ENCODE results near the gene TNF.

TNF gene

DNA sequence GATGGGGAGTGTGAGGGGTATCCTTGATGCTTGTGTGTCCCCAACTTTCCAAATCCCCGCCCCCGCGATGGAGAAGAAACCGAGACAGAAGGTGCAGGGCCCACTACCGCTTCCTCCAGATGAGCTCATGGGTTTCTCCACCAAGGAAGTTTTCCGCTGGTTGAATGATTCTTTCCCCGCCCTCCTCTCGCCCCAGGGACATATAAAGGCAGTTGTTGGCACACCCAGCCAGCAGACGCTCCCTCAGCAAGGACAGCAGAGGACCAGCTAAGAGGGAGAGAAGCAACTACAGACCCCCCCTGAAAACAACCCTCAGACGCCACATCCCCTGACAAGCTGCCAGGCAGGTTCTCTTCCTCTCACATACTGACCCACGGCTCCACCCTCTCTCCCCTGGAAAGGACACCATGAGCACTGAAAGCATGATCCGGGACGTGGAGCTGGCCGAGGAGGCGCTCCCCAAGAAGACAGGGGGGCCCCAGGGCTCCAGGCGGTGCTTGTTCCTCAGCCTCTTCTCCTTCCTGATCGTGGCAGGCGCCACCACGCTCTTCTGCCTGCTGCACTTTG lies at the start of gene TNF:
Gene TNF, plus strand, starts transcription at position 231 of the 567 bp plus-strand sequence. Its CDS starts 177 bp downstream, at position 408.
- DNase-seq (ENCODE audit: low read depth) = peak; percentile 76

DNA sequence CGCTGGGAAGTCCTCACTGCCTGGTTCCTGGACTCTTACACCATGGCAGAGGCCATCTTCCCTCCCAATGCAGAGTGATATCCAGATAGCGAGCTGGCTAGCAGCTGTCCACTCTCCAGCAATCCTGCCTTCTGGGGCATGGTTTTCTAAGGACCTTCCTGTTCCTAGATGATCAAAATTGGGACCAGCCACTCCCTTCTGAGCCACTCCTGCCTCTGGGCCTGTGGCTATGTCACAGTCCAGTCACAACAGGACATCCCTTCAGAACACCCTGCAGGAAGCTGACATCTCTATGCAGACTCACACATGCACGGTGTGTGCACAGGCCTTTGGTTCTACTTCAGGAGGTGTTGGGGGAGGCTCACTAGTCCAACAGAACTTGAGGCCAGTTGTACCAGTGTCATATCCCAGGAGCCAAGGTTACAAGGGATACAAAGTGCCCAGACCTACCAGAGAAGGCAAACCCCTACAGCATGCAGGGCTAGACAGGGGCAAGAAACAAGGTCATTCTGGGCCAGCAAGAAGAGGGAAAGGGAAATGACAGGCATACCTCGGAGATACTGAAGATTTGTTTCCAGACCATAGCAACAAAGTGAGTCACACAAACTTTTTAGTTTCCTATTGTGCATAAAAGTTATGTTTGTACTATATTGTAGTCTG lies 49.3 kb upstream of the TNF start:
- DNase-seq (ENCODE audit: low read depth) = no peak

GRCh38 chr6:31528307-31528777 lies 47.0 kb upstream of the TNF start:
- no peak for DNase-seq (ENCODE audit: low read depth)

DNA sequence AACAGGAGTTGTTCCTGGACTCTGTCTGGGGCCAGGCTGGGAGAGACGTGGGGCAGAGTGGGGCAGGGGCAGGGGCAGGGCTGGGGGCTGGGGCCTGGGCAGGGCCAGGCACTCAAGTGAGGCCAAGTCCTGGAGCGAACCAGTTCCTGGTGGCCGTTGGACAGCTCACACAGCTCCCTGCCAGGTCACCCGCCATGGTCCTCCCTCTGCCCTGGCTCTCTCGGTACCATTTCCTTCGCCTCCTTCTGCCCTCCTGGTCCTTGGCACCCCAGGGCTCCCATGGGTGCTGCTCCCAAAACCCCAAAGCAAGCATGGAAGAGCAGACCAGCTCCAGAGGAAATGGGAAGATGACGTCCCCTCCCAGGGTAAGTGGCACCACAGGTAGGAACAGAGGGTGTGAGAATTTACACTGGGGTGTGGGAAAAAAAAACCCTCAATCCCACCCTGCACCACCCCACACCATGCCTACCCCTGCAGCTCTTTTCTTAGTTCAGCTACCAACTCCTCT lies 46.5 kb upstream of the TNF start, which contains the start of gene MCCD1:
Gene MCCD1, plus strand, starts transcription at position 142 of the 508 bp plus-strand sequence. Its CDS starts 53 bp downstream, at position 195.
- DNase-seq (ENCODE audit: low read depth) = no peak

GRCh38 chr6:31529329-31530150 lies 45.8 kb upstream of the TNF start:
- no peak for DNase-seq (ENCODE audit: low read depth)

DNA sequence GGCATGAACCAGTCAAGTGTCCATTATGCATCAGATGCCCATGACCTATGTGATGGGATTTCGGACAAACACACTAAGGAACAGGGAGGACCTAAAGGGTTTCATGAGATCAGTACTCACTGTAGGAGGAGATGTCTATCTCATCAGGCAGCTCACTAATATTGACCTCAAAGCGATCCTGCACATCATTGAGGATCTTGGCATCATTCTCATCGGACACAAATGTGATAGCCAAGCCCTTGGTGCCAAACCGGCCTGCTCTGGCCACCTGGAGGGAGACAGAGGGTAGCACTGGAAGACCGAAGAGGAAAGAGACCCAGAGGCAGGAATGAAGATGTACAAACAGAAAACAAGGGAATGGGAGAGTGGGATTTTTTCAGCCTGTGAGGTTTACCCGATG lies 44.7 kb upstream of the TNF start:
- DNase-seq (ENCODE audit: low read depth) = no peak

GRCh38 chr6:31531162-31531561 lies 44.2 kb upstream of the TNF start:
- no peak for DNase-seq (ENCODE audit: low read depth)

GRCh38 chr6:31531771-31532643 lies 43.4 kb upstream of the TNF start:
- DNase-seq (ENCODE audit: low read depth) = no peak

- no peak for DNase-seq (ENCODE audit: low read depth)
Measured at GRCh38 chr6:31532644-31533454, 42.5 kb upstream of the TNF start.

GRCh38 chr6:31533455-31533841 lies 41.9 kb upstream of the TNF start:
- no peak for DNase-seq (ENCODE audit: low read depth)

DNA sequence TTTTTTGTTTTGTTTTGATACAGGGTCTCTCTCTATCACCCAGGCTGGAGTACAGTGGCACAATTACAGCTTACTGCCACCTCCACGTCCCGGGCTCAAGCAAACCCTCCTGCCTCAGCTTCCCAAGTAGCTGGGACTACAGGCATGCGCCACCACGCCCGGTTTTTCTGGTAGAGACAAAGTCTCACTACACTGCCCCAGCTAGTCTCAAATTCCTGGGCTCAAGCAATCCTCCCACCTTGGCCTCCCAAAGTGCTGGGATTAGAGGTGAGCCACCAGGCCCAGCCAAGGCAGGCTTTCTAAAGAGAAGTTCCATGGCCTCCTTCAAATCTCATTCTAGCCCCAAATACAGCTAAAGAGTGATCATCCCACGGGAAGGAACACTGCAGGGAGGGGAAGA lies 41.4 kb upstream of the TNF start:
- DNase-seq (ENCODE audit: low read depth) = no peak

DNA sequence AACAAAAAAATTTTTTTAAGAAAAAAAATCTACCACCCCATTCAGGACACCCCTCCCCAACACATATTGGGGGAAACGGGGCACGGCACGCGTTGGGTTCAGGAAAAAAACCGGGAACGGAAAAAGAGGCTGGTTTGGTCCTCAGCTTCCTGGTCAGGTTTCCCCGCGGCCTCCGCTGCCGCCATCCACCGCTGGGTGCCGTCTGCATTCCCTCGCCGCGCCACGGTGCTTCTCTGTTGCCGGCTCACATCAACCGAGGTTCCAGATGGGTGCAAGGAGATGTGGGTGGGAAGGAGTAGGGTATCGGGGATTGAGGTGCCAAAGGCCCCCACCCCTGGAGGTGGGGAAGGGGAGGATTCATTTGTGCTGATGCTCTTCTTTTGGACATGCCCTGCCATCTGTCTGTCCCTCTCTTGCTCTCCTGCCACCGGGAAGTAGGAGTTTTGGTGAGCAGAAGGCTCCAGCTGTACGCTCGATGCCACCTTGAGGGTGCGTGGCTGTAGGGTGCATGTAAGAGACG lies 40.8 kb upstream of the TNF start:
- no peak for DNase-seq (ENCODE audit: low read depth)

DNA sequence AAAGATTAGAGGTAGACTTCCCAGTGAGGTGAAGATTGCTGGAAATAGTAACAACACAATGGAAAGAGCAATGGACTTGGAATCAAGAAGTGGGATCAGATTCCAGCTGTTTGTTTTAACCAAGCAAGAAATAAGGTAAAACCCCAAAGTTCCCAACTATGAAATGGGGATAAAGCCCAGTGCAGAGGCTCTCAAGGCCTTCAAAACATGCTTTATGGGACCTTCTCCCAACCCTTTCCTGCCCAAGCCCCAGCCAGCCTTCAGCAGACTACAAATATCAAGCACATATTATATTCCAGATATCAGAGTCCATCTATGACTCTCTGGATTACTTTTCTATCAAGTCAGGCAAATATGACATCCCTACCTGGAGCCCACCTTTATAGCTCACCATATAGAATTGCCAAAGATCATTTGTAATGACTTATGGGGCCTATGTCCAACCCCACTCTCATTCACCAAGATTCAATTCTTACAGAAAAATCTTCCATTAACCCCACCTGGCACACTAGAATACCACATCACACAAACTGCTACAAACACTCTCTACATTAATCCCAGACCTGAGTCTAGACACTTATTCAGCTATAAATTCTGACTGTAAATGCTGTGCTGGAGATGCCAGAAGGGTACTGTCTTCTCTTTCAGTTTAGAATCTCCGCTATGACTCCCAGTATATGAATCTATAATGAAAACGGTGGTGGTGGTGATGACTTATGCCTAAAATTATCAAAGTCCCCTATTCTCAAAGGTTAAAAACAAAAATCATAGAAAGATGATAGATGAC lies 39.6 kb upstream of the TNF start:
- DNase-seq (ENCODE audit: low read depth) = no peak

- DNase-seq (ENCODE audit: low read depth) = no peak
Measured at GRCh38 chr6:31538805-31539400, 36.5 kb upstream of the TNF start.

GRCh38 chr6:31540640-31541039 lies 34.7 kb upstream of the TNF start:
- no peak for DNase-seq (ENCODE audit: low read depth)

GRCh38 chr6:31541059-31541657 lies 34.2 kb upstream of the TNF start:
- DNase-seq (ENCODE audit: low read depth) = peak; percentile 41

- DNase-seq (ENCODE audit: low read depth) = peak; percentile 93
Measured at GRCh38 chr6:31541658-31542521, 33.5 kb upstream of the TNF start, which contains the start of gene DDX39B. Gene DDX39B (minus strand): TSS chr6:31542003. CDS start chr6:31540532, 1,471 bp downstream.

DNA sequence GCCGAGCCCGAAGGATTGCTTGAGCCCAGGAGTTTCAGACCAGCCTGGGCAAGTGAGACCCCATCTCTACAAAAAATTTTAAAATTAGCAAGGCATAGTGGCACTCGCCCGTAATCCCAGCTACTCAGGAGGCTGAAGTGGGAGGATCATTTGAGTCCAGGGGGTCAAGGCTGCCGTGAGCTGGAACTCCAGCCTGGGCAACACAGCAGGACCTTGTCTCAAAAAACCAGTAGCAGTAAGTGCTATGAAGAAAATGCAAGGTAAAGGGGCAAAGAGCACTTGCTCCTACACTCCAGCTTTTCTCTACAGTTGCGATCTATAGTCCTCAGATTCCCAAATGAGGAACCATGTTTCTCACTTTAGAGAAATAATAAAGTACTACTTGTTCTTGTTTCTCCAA lies 31.7 kb upstream of the TNF start:
- no peak for DNase-seq (ENCODE audit: low read depth)
